H9 (cell line): ENCODE measurements around the gene RTP3. TPM values are rescaled to one million over a fixed set of nuclear protein-coding genes. Genes with fewer than 3 reads are reported as not detected.

Experiments
- DNase-seq: peaks from one replicate; pipeline ENCODE4 v3.0.0-alpha.2; 2017
- H2AFZ ChIP-seq: one replicate; pipeline ENCODE4 v1.6.1; 2013; ENCODE audit warnings: mild to moderate bottlenecking, low read length, control low read depth, moderate library complexity
- H2AK5ac ChIP-seq: 2 replicates; pipeline ENCODE4 v1.6.1; 2013; ENCODE audit warnings: low read length, control low read depth, mixed read lengths; ENCODE audit not compliant: insufficient read length
- H2BK120ac ChIP-seq: one replicate; pipeline ENCODE4 v1.6.1; 2013; ENCODE audit warnings: low read depth, mild to moderate bottlenecking, low read length, control low read depth, inconsistent platforms; ENCODE audit not compliant: poor library complexity, severe bottlenecking
- H2BK12ac ChIP-seq: 2 replicates; pipeline ENCODE4 v1.6.1; 2013; ENCODE audit warnings: low read length, control low read depth, mixed read lengths, low read depth; ENCODE audit not compliant: insufficient read length
- H2BK15ac ChIP-seq: 2 replicates; pipeline ENCODE4 v1.6.1; 2013; ENCODE audit warnings: low read depth, low read length, control low read depth
- H2BK20ac ChIP-seq: one replicate; pipeline ENCODE4 v1.6.1; 2013; ENCODE audit warnings: low read depth, mild to moderate bottlenecking, low read length, control low read depth, inconsistent platforms; ENCODE audit not compliant: poor library complexity, severe bottlenecking
- H2BK5ac ChIP-seq: 2 replicates; pipeline ENCODE4 v1.6.1; 2013; ENCODE audit warnings: low read length, control low read depth, mixed read lengths; ENCODE audit not compliant: insufficient read length
- H3K14ac ChIP-seq: 2 replicates; pipeline ENCODE4 v1.6.1; 2013; ENCODE audit warnings: low read length, control low read depth; ENCODE audit not compliant: insufficient read depth
- H3K18ac ChIP-seq: 2 replicates; pipeline ENCODE4 v1.6.1; 2013; ENCODE audit warnings: low read depth, mild to moderate bottlenecking, mixed read lengths, low read length, control low read depth; ENCODE audit not compliant: insufficient read length
- H3K23ac ChIP-seq: 2 replicates; pipeline ENCODE4 v1.6.1; 2013; ENCODE audit warnings: low read length, control low read depth, mixed read lengths, low read depth; ENCODE audit not compliant: insufficient read length
- H3K23me2 ChIP-seq: 2 replicates; pipeline ENCODE4 v1.6.1; 2013; ENCODE audit warnings: low read depth, mild to moderate bottlenecking, mixed read lengths, low read length, control low read depth; ENCODE audit not compliant: insufficient read length, poor library complexity, severe bottlenecking
- H3K27ac ChIP-seq: 2 replicates; pipeline ENCODE4 v1.5.1; 2013; ENCODE audit warnings: low read length, control low read depth, mixed read lengths, low read depth; ENCODE audit not compliant: insufficient read length
- H3K27me3 ChIP-seq: 2 replicates; pipeline ENCODE4 v1.6.1; 2013; ENCODE audit warnings: low read length, control low read depth, inconsistent platforms; ENCODE audit not compliant: insufficient read depth
- H3K4ac ChIP-seq: 2 replicates; pipeline ENCODE4 v1.6.1; 2013; ENCODE audit warnings: low read depth, mild to moderate bottlenecking, control low read depth, inconsistent platforms, low read length, moderate library complexity
- H3K4me1 ChIP-seq: 2 replicates; pipeline ENCODE4 v1.6.1; 2013; ENCODE audit warnings: low read length, control low read depth, inconsistent platforms; ENCODE audit not compliant: insufficient read depth
- H3K4me2 ChIP-seq: 2 replicates; pipeline ENCODE4 v1.6.1; 2013; ENCODE audit warnings: low read length, control low read depth, mixed read lengths; ENCODE audit not compliant: insufficient read length, insufficient read depth
- H3K56ac ChIP-seq: 2 replicates; pipeline ENCODE4 v1.6.1; 2013; ENCODE audit warnings: low read depth, mild to moderate bottlenecking, mixed read lengths, low read length, control low read depth; ENCODE audit not compliant: insufficient read length
- H3K79me1 ChIP-seq: 2 replicates; pipeline ENCODE4 v1.6.1; 2013; ENCODE audit warnings: low read depth, mild to moderate bottlenecking, moderate library complexity, low read length, control low read depth, inconsistent platforms; ENCODE audit not compliant: insufficient read depth, poor library complexity, severe bottlenecking
- H3K79me2 ChIP-seq: 2 replicates; pipeline ENCODE4 v1.6.1; 2013; ENCODE audit warnings: low read length, control low read depth, inconsistent platforms; ENCODE audit not compliant: insufficient read depth
- H3K9ac ChIP-seq: 2 replicates; pipeline ENCODE4 v1.6.1; 2013; ENCODE audit warnings: low read length, control low read depth, mixed read lengths; ENCODE audit not compliant: insufficient read length; ENCODE audit errors: extremely low read depth
- H3K9me3 ChIP-seq: one replicate; pipeline ENCODE4 v1.6.1; 2013; ENCODE audit warnings: low read depth, low read length, inconsistent platforms; ENCODE audit not compliant: control insufficient read depth
- H3T11ph ChIP-seq: one replicate; pipeline ENCODE4 v1.6.1; 2013; ENCODE audit warnings: mild to moderate bottlenecking, low read length, control low read depth, inconsistent platforms
- H4K20me1 ChIP-seq: one replicate; pipeline ENCODE4 v1.6.1; 2013; ENCODE audit not compliant: control insufficient read depth, insufficient read length, insufficient read depth
- H4K5ac ChIP-seq: 2 replicates; pipeline ENCODE4 v1.6.1; 2013; ENCODE audit warnings: low read depth, mild to moderate bottlenecking, mixed read lengths, low read length, control low read depth; ENCODE audit not compliant: insufficient read length
- H4K8ac ChIP-seq: replicated peaks from 2 replicates; pipeline ENCODE4 v1.6.1; 2013; ENCODE audit warnings: low read length, control low read depth, mixed read lengths, low read depth; ENCODE audit not compliant: insufficient read length
- H4K91ac ChIP-seq: 2 replicates; pipeline ENCODE4 v1.6.1; 2013; ENCODE audit warnings: low read depth, mild to moderate bottlenecking, moderate library complexity, mixed read lengths, low read length, control low read depth; ENCODE audit not compliant: insufficient read length
- H3K27ac Mint-ChIP-seq, 3 experiments: 2 replicates in 2 of 3; 3 replicates in 1 of 3; pipeline ENCODE4 v1.8.0; 2020 to 2021; ENCODE audit warnings: mixed read lengths in 3 of 3, mild to moderate bottlenecking in 1 of 3, moderate library complexity in 1 of 3
- H3K27me3 Mint-ChIP-seq: 2 replicates; pipeline ENCODE4 v1.8.0; 2021; ENCODE audit warnings: low read depth, mild to moderate bottlenecking, moderate library complexity, mixed read lengths
- H3K36me3 Mint-ChIP-seq, 3 experiments: 2 replicates in 2 of 3; 3 replicates in 1 of 3; pipeline ENCODE4 v1.8.0; 2020 to 2021; ENCODE audit warnings: low read depth in 3 of 3, mixed read lengths in 3 of 3; ENCODE audit not compliant: insufficient read depth in 1 of 3
- H3K4me1 Mint-ChIP-seq, 2 experiments: 2 replicates each; pipeline ENCODE4 v1.8.0; 2020; ENCODE audit warnings: mixed read lengths in 2 of 2
- H3K4me3 Mint-ChIP-seq, 2 experiments: 2 replicates in 1 of 2; 3 replicates in 1 of 2; pipeline ENCODE4 v1.8.0; 2020 to 2021; ENCODE audit warnings: mild to moderate bottlenecking in 2 of 2, mixed read lengths in 2 of 2, moderate library complexity in 1 of 2
- H3K9me3 Mint-ChIP-seq, 2 experiments: 2 replicates in 1 of 2; 3 replicates in 1 of 2; pipeline ENCODE4 v1.8.0; 2020; ENCODE audit warnings: mild to moderate bottlenecking in 2 of 2, mixed read lengths in 2 of 2, moderate library complexity in 1 of 2
- CTCF ChIP-seq: fragments of 200-600 bp; sonication (generic); conservative IDR thresholded peaks from 3 replicates; pipeline ENCODE4 v1.8.0; 2021; ENCODE audit warnings: antibody characterized with exemption, mild to moderate bottlenecking
- WGBS: extraction: QIAGEN DNeasy Blood & Tissue Kit; methylation state at CpG from one replicate; pipeline ENCODE4 v1.1.7; 2013; ENCODE audit warnings: missing lambda C conversion rate, low lambda C conversion rate, mixed read lengths; ENCODE audit not compliant: insufficient read length; ENCODE audit errors: extremely low coverage; 5-methylcytosine and 5-hydroxymethylcytosine counted together
- total RNA-seq: library from RNA; stranded (reverse); gene quantifications from 2 replicates; pipeline ENCODE4 v1.2.1, GENCODE V29; 2021

RTP3 gene
- total RNA-seq, 1 experiment from 2014 or later: not detected

- H3K27me3 ChIP-seq: no peaks in the 10 kb centered on the region
- no CpG with 5 or more reads among the region's 2 CpGs for WGBS
- no peak overlapping the region for H2BK12ac ChIP-seq
- H4K8ac ChIP-seq: no peak overlapping the region
- Mint-ChIP-seq H3K9me3 (peaks cover 0 to 2% of the 10 kb centered on the region in 2 experiments; a peak in 1 of 5 replicates), H3K4me1 (peaks cover 7 to 10% of the 10 kb centered on the region in 2 experiments), H3K4me3 (no peak overlapping the region), H3K36me3 (peaks cover 0 to 3% (median 0%) of the 10 kb centered on the region in 3 experiments; a peak in 3 of 7 replicates), H3K27ac (peak overlapping the region in 1 of 3 experiments; percentile 19; a peak in 1 of 7 replicates), H3K27me3 (peaks cover under 1% of the 10 kb centered on the region; the same call in 1 of the 2 replicates)
- H3K4ac ChIP-seq: no peak overlapping the region
- H2AK5ac ChIP-seq: no peak overlapping the region
- no peaks in the 10 kb centered on the region for H3K79me1 ChIP-seq
- no peak overlapping the region for H3T11ph ChIP-seq
- no peak overlapping the region for H2AFZ ChIP-seq
- H3K4me1 ChIP-seq: peaks cover 6% of the 10 kb centered on the region
- H2BK20ac ChIP-seq: no peak overlapping the region
- no peak overlapping the region for H2BK15ac ChIP-seq
- no peak overlapping the region for H3K18ac ChIP-seq
- H3K23me2 ChIP-seq: no peaks in the 10 kb centered on the region
- no peaks in the 10 kb centered on the region for H4K20me1 ChIP-seq
- no peak overlapping the region for H3K4me2 ChIP-seq
- no peak overlapping the region for H3K9ac ChIP-seq
- H3K79me2 ChIP-seq: no peaks in the 10 kb centered on the region
- no peaks in the 10 kb centered on the region for H3K9me3 ChIP-seq
- no peak overlapping the region for H3K23ac ChIP-seq
- TF ChIP-seq CTCF: no peak
- no peak overlapping the region for H2BK5ac ChIP-seq
- no peak overlapping the region for H2BK120ac ChIP-seq
- H4K5ac ChIP-seq: no peak overlapping the region
- no peak for DNase-seq
- no peak overlapping the region for H3K27ac ChIP-seq
- H3K14ac ChIP-seq: no peak overlapping the region
- H4K91ac ChIP-seq: no peak overlapping the region
- no peak overlapping the region for H3K56ac ChIP-seq
Measured at GRCh38 chr3:46512191-46512749, 14.5 kb downstream of the RTP3 start.
